Neuronal stem cell (in vitro differentiated cells): ENCODE data around the gene PGK1.

Experiments used
- DNase-seq: peaks from one replicate; pipeline ENCODE4 v3.0.0-alpha.2; 2013; ENCODE audit warnings: low spot score
- H2AFZ ChIP-seq: one replicate; pipeline ENCODE4 v1.6.1; 2013; ENCODE audit warnings: mild to moderate bottlenecking, low read length, inconsistent platforms
- H2AK5ac ChIP-seq: 2 replicates; pipeline ENCODE4 v1.6.1; 2013; ENCODE audit warnings: low read depth, mild to moderate bottlenecking, inconsistent platforms, low read length, moderate library complexity, mixed read lengths
- H2BK120ac ChIP-seq: 2 replicates; pipeline ENCODE4 v1.6.1; 2013; ENCODE audit warnings: low read depth, mild to moderate bottlenecking, inconsistent platforms, low read length, moderate library complexity, mixed read lengths
- H2BK12ac ChIP-seq: one replicate; pipeline ENCODE4 v1.6.1; 2013; ENCODE audit warnings: low read length, inconsistent platforms
- H2BK15ac ChIP-seq: 2 replicates; pipeline ENCODE4 v1.6.1; 2013; ENCODE audit warnings: mild to moderate bottlenecking, low read length, inconsistent platforms, mixed read lengths
- H2BK5ac ChIP-seq: one replicate; pipeline ENCODE4 v1.6.1; 2013; ENCODE audit warnings: inconsistent platforms, mild to moderate bottlenecking, low read length, moderate library complexity
- H3K14ac ChIP-seq: one replicate; pipeline ENCODE4 v1.6.1; 2013; ENCODE audit warnings: low read length, inconsistent platforms
- H3K18ac ChIP-seq: 2 replicates; pipeline ENCODE4 v1.6.1; 2013; ENCODE audit warnings: low read length, inconsistent platforms
- H3K23ac ChIP-seq: 2 replicates; pipeline ENCODE4 v1.6.1; 2013; ENCODE audit warnings: low read depth, mild to moderate bottlenecking, mixed read lengths, low read length, inconsistent platforms; ENCODE audit not compliant: poor library complexity
- H3K27ac ChIP-seq: replicated peaks from 3 replicates; pipeline ENCODE4 v1.5.1; 2013; ENCODE audit warnings: low read length, inconsistent platforms
- H3K27me3 ChIP-seq, 3 experiments: 2 replicates each; pipeline ENCODE4 v1.6.1; 2013; ENCODE audit warnings: low read length in 3 of 3, mild to moderate bottlenecking in 2 of 3, inconsistent platforms in 1 of 3, low read depth in 1 of 3, mixed read lengths in 1 of 3, moderate library complexity in 1 of 3; ENCODE audit not compliant: control insufficient read depth in 3 of 3, insufficient read depth in 3 of 3
- H3K36me3 ChIP-seq, 2 donors: replicated peaks in 1 of 2; 2 replicates each; pipeline ENCODE4 v1.6.1; 2013; ENCODE audit warnings: low read length in 2 of 2; ENCODE audit not compliant: control insufficient read depth in 2 of 2, insufficient read depth in 2 of 2
- H3K4ac ChIP-seq: 2 replicates; pipeline ENCODE4 v1.6.1; 2013; ENCODE audit warnings: inconsistent platforms, mild to moderate bottlenecking, low read length, moderate library complexity
- H3K4me1 ChIP-seq, 2 donors: 1 replicate in 1 of 2; 2 replicates in 1 of 2; pipeline ENCODE4 v1.6.1; 2013; ENCODE audit warnings: low read length in 2 of 2, low read depth in 1 of 2; ENCODE audit not compliant: control insufficient read depth in 2 of 2, insufficient read depth in 1 of 2
- H3K4me2 ChIP-seq: one replicate; pipeline ENCODE4 v1.6.1; 2013; ENCODE audit warnings: mild to moderate bottlenecking, low read length, inconsistent platforms; ENCODE audit not compliant: insufficient read depth, poor library complexity, severe bottlenecking
- H3K4me3 ChIP-seq, 2 donors: 2 replicates each; pipeline ENCODE4 v1.5.1; 2013; ENCODE audit warnings: low read length in 2 of 2, mild to moderate bottlenecking in 2 of 2, inconsistent platforms in 1 of 2, moderate library complexity in 1 of 2
- H3K79me1 ChIP-seq: one replicate; pipeline ENCODE4 v1.6.1; 2013; ENCODE audit warnings: low read depth, mild to moderate bottlenecking, inconsistent platforms, low read length, moderate library complexity
- H3K9ac ChIP-seq: one replicate; pipeline ENCODE4 v1.6.1; 2013; ENCODE audit warnings: mild to moderate bottlenecking, low read depth, low read length, inconsistent platforms; ENCODE audit not compliant: poor library complexity
- H3K9me3 ChIP-seq, 2 donors: replicated peaks in 1 of 2; 2 replicates each; pipeline versions ENCODE3 to v1.6.1; 2013; ENCODE audit warnings: low read length in 2 of 2, mild to moderate bottlenecking in 2 of 2, inconsistent platforms in 1 of 2, low read depth in 1 of 2, mixed read lengths in 1 of 2, moderate library complexity in 1 of 2; ENCODE audit not compliant: control insufficient read depth in 2 of 2, insufficient read depth in 1 of 2
- H4K8ac ChIP-seq: one replicate; pipeline ENCODE4 v1.6.1; 2013; ENCODE audit warnings: low read depth, mild to moderate bottlenecking, inconsistent platforms, low read length, moderate library complexity
- H4K91ac ChIP-seq: one replicate; pipeline ENCODE4 v1.6.1; 2013; ENCODE audit warnings: low read length, low read depth, mild to moderate bottlenecking, inconsistent platforms; ENCODE audit not compliant: poor library complexity
- WGBS, 2 donors: extraction: QIAGEN DNeasy Blood & Tissue Kit; methylation state at CpG; one replicate each; pipeline ENCODE4 v1.1.7; 2013; ENCODE audit warnings: missing lambda C conversion rate in 2 of 2, mixed read lengths in 1 of 2; ENCODE audit not compliant: insufficient read length in 2 of 2, insufficient replicate concordance in 1 of 2; ENCODE audit errors: extremely low coverage in 2 of 2; 5-methylcytosine and 5-hydroxymethylcytosine counted together

The PGK1 gene

GRCh38 chrX:78130396-78130795 lies 26.3 kb downstream of the PGK1 start:
- no peaks in the 10 kb centered on the region for H3K79me1 ChIP-seq
- H2BK120ac ChIP-seq = no peak overlapping the region
- DNase-seq = no peak
- H3K9ac ChIP-seq = no peak overlapping the region
- no peaks in the 10 kb centered on the region for H3K9me3 ChIP-seq
- H3K27me3 ChIP-seq = no peaks in the 10 kb centered on the region
- H4K8ac ChIP-seq = no peak overlapping the region
- H2BK12ac ChIP-seq = no peak overlapping the region
- H3K36me3 ChIP-seq = peaks cover 4 to 88% of the 10 kb centered on the region in 2 donors
- WGBS, 2 donors = no CpG with 5 or more reads among the region's 1 CpG
- H2AK5ac ChIP-seq = no peak overlapping the region
- H3K4ac ChIP-seq = no peak overlapping the region
- H3K4me1 ChIP-seq = no peaks in the 10 kb centered on the region
- H3K14ac ChIP-seq = no peak overlapping the region
- no peak overlapping the region for H2BK5ac ChIP-seq
- no peak overlapping the region for H2AFZ ChIP-seq
- no peak overlapping the region for H3K18ac ChIP-seq
- H4K91ac ChIP-seq = no peak overlapping the region
- H3K27ac ChIP-seq = no peak overlapping the region
- no peak overlapping the region for H3K23ac ChIP-seq
- H3K4me3 ChIP-seq = no peak overlapping the region
- no peak overlapping the region for H3K4me2 ChIP-seq
- no peak overlapping the region for H2BK15ac ChIP-seq

DNA sequence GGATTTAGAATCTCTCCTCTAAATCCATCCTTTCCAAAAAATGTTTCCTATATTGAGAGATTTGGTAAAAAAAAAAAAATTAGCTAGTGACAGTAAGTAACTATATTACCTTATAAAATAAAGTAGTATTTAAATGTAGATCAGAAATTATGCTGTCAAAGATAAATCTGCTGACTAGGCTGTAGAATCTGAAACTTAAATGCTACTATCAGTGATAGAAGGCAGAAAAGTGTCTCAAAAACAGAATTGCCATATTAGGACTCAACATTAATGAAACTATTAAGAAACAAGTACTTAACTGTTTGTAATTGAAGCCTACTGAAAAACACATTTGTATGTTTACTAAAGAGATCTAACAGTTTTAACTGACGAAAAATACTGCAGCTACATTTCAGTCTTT lies 27.1 kb downstream of the PGK1 start:
- no peak overlapping the region for H2BK12ac ChIP-seq
- no peak overlapping the region for H3K18ac ChIP-seq
- H2AK5ac ChIP-seq = no peak overlapping the region
- no CpG with 5 or more reads among the region's 1 CpG for WGBS, 2 donors
- no peak overlapping the region for H3K27ac ChIP-seq
- H4K91ac ChIP-seq = no peak overlapping the region
- no peak overlapping the region for H2BK120ac ChIP-seq
- no peak overlapping the region for H2AFZ ChIP-seq
- no peak overlapping the region for H2BK15ac ChIP-seq
- H3K9ac ChIP-seq = no peak overlapping the region
- no peak for DNase-seq
- H2BK5ac ChIP-seq = no peak overlapping the region
- H3K4ac ChIP-seq = no peak overlapping the region
- no peaks in the 10 kb centered on the region for H3K79me1 ChIP-seq
- no peak overlapping the region for H3K14ac ChIP-seq
- no peak overlapping the region for H3K4me2 ChIP-seq
- no peak overlapping the region for H3K4me3 ChIP-seq
- no peaks in the 10 kb centered on the region for H3K27me3 ChIP-seq
- peaks cover 2 to 87% of the 10 kb centered on the region in 2 donors for H3K36me3 ChIP-seq
- no peaks in the 10 kb centered on the region for H3K9me3 ChIP-seq
- no peaks in the 10 kb centered on the region for H3K4me1 ChIP-seq
- H3K23ac ChIP-seq = no peak overlapping the region
- H4K8ac ChIP-seq = no peak overlapping the region

DNA sequence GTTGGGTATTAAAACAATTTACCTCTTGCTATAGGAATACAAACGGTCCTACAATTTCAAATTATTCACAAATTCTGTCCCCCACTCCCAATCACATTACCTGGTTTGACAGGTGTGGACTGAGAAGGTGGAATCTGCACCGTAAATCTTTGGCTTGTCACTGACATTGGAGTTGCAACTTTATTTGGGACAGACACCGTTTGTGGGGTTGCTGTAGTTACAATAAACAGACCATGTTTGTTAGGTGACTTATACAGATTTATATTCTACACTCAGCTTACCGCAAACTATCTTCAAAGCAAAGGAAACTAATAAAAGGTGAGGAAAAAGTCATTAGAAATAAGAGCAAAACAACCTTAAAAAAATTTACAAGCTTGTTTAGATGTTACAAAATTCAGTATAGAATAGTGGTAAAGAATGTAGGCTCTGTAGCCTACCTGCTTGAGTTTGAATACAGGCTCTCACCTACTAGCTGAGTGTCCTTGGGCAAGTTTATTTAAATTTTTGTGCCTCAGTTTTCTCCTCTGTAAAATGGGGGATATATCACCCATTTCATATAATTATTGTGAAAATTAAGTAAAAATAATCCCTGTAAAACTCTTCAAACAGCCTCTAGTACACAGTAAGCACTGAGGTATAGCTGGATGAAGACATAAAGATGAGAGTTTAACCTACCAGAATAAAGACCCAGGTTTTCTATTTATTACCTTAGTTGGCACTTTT lies 29.4 kb downstream of the PGK1 start:
- H3K4me2 ChIP-seq = no peak overlapping the region
- no peak overlapping the region for H2BK120ac ChIP-seq
- H2BK12ac ChIP-seq = no peak overlapping the region
- no peaks in the 10 kb centered on the region for H3K9me3 ChIP-seq
- H3K36me3 ChIP-seq = peaks cover 2 to 76% of the 10 kb centered on the region in 2 donors
- H3K14ac ChIP-seq = no peak overlapping the region
- no peak overlapping the region for H2BK5ac ChIP-seq
- no peak overlapping the region for H3K9ac ChIP-seq
- H3K4me3 ChIP-seq = no peak overlapping the region
- H2BK15ac ChIP-seq = no peak overlapping the region
- no peak overlapping the region for H3K18ac ChIP-seq
- H3K4me1 ChIP-seq = no peaks in the 10 kb centered on the region
- H3K23ac ChIP-seq = no peak overlapping the region
- H3K27me3 ChIP-seq = no peaks in the 10 kb centered on the region
- no peak overlapping the region for H3K27ac ChIP-seq
- H2AFZ ChIP-seq = no peak overlapping the region
- no peak overlapping the region for H4K91ac ChIP-seq
- no peak overlapping the region for H3K4ac ChIP-seq
- H3K79me1 ChIP-seq = no peaks in the 10 kb centered on the region
- DNase-seq = no peak
- no CpG with 5 or more reads among the region's 4 CpGs for WGBS, 2 donors
- H2AK5ac ChIP-seq = no peak overlapping the region
- H4K8ac ChIP-seq = no peak overlapping the region

GRCh38 chrX:78139160-78140123 lies 35.4 kb downstream of the PGK1 start, which contains the start of gene TAF9B:
Gene TAF9B, minus strand, starts transcription at chrX:78139650. Its CDS starts 39 bp downstream, at chrX:78139611.
- no peak within 1 kb of the TSS for H3K4ac ChIP-seq
- no peak within 1 kb of the TSS for H2AK5ac ChIP-seq
- no peak within 1 kb of the TSS for H2BK12ac ChIP-seq
- peak within 1 kb of the TSS; percentile 17 for H4K8ac ChIP-seq
- no peak within 1 kb of the TSS for H3K27ac ChIP-seq
- H3K36me3 ChIP-seq = peaks cover 0 to 22% of the 10 kb centered on the region in 2 donors
- DNase-seq = peak; percentile 69
- H3K79me1 ChIP-seq = no peaks in the 10 kb centered on the region
- peak within 1 kb of the TSS; percentile 66 for H2BK5ac ChIP-seq
- peak within 1 kb of the TSS; percentile 93 for H3K9ac ChIP-seq
- H3K27me3 ChIP-seq = no peaks in the 10 kb centered on the region
- WGBS, 2 donors = no CpG with 5 or more reads among the region's 59 CpGs
- H2AFZ ChIP-seq = peak within 1 kb of the TSS; percentile 96
- H3K4me1 ChIP-seq = no peaks in the 10 kb centered on the region
- no peak within 1 kb of the TSS for H3K14ac ChIP-seq
- H4K91ac ChIP-seq = no peak within 1 kb of the TSS
- no peak within 1 kb of the TSS for H2BK120ac ChIP-seq
- peak within 1 kb of the TSS; percentile 97 for H3K18ac ChIP-seq
- H3K23ac ChIP-seq = peak within 1 kb of the TSS; percentile 80
- peak within 1 kb of the TSS; percentile 54 for H3K4me2 ChIP-seq
- H3K4me3 ChIP-seq = peak within 1 kb of the TSS; percentile 91 to 94
- H2BK15ac ChIP-seq = no peak within 1 kb of the TSS
- H3K9me3 ChIP-seq = no peaks in the 10 kb centered on the region
